ENCODE results near the gene SLC27A2.

SLC27A2 gene

DNA sequence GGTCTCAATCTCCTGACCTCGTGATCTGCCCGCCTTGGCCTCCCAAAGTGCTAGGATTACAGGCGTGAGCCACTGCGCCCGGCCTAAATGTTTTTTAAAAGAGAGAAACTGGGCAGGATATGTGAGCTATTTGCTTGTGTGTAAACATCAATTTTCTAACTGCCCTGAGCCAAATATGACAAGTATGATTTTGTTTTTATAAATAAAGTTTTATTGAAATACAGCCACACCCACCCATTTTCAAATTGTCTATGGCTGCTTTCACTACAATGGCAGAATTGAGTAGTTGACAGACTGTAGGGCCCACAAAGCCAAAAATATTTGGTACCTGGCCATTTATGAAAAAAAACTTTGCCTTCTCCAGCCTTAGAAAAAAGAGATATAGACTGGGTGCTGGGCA, 99.4 kb downstream of the SLC27A2 start:
- DNase-seq: no peak
